Vagina (tissue), 2 donors: ENCODE results near the gene ITGB3BP. TPM values are rescaled to one million over a fixed set of nuclear protein-coding genes. Genes with fewer than 3 reads are reported as not detected.

Experiments
- DNase-seq, 2 donors: peaks; one replicate each; pipeline ENCODE4 v3.0.0-alpha.2; 2017; ENCODE audit errors: extremely low spot score in 2 of 2
- H3K27ac ChIP-seq: fragments of 200-600 bp; sonication (generic); one replicate; pipeline ENCODE4 v1.5.1; 2019
- H3K27me3 ChIP-seq: fragments of 200-600 bp; sonication (generic); one replicate; pipeline ENCODE4 v1.5.1; 2019
- H3K36me3 ChIP-seq, 2 donors: fragments of 200-600 bp; sonication (generic); one replicate each; pipeline ENCODE4 v1.5.1; 2017 to 2019
- H3K4me1 ChIP-seq: fragments of 200-600 bp; sonication (generic); one replicate; pipeline ENCODE4 v1.5.1; 2019
- H3K4me3 ChIP-seq, 2 donors: fragments of 200-600 bp; sonication (generic); 1 replicate in 1 of 2; 2 replicates in 1 of 2; pipeline ENCODE4 v1.5.1; 2016 to 2019
- H3K9me3 ChIP-seq: fragments of 200-600 bp; sonication (generic); one replicate; pipeline ENCODE4 v1.5.1; 2019
- POLR2A ChIP-seq, 2 donors: fragments of 450-650 bp; IDR thresholded peaks; one replicate each; pipeline ENCODE4 v1.6.1; 2017; ENCODE audit warnings: antibody characterized with exemption in 2 of 2, mild to moderate bottlenecking in 2 of 2, moderate library complexity in 2 of 2
- POLR2AphosphoS5 ChIP-seq, 2 donors: sonication (generic); formaldehyde crosslinking; IDR thresholded peaks; one replicate each; pipeline ENCODE4 v1.9.0; 2017; ENCODE audit warnings: antibody characterized with exemption in 2 of 2, mild to moderate bottlenecking in 2 of 2, low read depth in 1 of 2; ENCODE audit not compliant: insufficient read depth in 1 of 2
- intact Hi-C: fragments of 100-400 bp; cut with DNase I; formaldehyde crosslinking; loops from one replicate; pipeline ENCODE4 v1.15.1; 2023
- total RNA-seq: library from RNA; depleted of rRNA; stranded (reverse); fragments of >200 nt; gene quantifications from one replicate; pipeline ENCODE4 v1.2.3, GENCODE V29; 2016
- TF ChIP-seq, protein P1 (sequence below), 3 experiments: fragments of 450-650 bp in 2 of 3; fragments of 200-600 bp in 1 of 3; sonication (generic) in 1 of 3; IDR thresholded peaks; one replicate each; pipeline ENCODE4 v1.5.1; 2017 to 2019; ENCODE audit warnings: antibody characterized with exemption in 3 of 3, mild to moderate bottlenecking in 2 of 3, moderate library complexity in 2 of 3

ITGB3BP gene
- total RNA-seq, 1 donor from 2014 or later: 11.8 TPM

DNA sequence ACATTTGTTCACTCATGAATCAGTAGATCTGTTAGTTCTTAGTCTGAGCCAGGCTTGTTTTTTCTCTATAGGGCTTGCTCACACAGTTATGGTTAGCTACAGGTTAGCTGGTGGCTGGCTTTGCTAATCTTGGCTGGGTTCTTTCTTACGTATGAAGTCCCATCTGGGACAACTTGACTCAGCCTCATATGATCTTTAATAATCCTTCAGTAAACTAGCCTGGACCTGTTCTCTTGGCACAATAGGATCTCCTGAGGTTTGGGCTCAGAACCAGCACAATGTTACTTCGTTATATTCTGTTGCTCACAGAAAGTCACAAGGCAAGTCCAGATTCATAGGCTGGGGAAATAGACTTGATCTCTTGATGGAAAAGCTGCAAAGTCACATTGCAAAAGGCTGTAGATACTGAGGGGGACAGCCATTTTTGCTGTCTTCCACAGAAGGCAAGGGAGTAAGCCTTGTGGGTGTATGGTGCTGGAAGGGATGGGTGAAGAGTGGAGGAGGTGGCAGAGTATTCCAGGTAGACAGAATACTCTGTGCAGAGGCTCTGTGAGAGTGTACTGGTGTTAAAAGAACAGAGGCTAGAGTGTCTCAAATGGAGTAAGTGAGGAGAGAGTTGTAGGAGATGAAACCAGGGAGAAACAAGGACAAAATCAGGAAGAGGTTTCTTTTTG lies 24.7 kb upstream of the ITGB3BP start:
- Histone ChIP-seq H3K27ac (peak overlapping the region; percentile 7), H3K4me1 (peaks cover 5% of the 10 kb centered on the region), H3K27me3 (no peaks in the 10 kb centered on the region), H3K4me3 (no peak overlapping the region), H3K36me3 (no peaks in the 10 kb centered on the region), H3K9me3 (no peaks in the 10 kb centered on the region)
- TF ChIP-seq, protein P1, sequence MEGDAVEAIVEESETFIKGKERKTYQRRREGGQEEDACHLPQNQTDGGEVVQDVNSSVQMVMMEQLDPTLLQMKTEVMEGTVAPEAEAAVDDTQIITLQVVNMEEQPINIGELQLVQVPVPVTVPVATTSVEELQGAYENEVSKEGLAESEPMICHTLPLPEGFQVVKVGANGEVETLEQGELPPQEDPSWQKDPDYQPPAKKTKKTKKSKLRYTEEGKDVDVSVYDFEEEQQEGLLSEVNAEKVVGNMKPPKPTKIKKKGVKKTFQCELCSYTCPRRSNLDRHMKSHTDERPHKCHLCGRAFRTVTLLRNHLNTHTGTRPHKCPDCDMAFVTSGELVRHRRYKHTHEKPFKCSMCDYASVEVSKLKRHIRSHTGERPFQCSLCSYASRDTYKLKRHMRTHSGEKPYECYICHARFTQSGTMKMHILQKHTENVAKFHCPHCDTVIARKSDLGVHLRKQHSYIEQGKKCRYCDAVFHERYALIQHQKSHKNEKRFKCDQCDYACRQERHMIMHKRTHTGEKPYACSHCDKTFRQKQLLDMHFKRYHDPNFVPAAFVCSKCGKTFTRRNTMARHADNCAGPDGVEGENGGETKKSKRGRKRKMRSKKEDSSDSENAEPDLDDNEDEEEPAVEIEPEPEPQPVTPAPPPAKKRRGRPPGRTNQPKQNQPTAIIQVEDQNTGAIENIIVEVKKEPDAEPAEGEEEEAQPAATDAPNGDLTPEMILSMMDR (IDR thresholded peaks at IDR 0.05): no peak
- TF ChIP-seq POLR2A (IDR thresholded peaks at IDR 0.05) (no peak), POLR2AphosphoS5 (IDR thresholded peaks at IDR 0.05; ENCODE audit: insufficient read depth in 1 of 2, low read depth in 1 of 2) (peak in 1 of 2 donors; percentile 85)
- DNase-seq: no peak
- intact Hi-C loops: no loop called here

DNA sequence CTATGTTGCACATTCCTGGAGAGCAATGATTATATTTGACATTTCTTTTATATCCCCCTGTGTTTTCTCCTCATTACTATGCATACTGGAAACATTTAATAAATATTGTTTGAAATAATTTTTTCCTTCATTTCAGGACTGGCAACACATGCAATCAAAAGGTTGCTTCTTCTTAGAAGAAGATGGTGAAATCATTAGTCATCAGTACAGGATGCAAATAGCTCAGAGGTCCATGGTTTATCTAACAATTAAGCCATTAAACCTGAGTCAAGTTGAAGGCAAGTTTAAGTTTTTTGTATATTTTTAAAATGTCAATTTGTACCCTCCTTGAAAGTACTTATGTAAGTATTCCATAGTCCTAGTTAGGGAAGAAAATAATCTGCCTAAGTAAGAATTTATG lies 22.8 kb upstream of the ITGB3BP start:
- TF ChIP-seq, protein P1 (IDR thresholded peaks at IDR 0.05): no peak
- no peak for TF ChIP-seq POLR2AphosphoS5 (IDR thresholded peaks at IDR 0.05; ENCODE audit: insufficient read depth in 1 of 2, low read depth in 1 of 2)
- TF ChIP-seq POLR2A (IDR thresholded peaks at IDR 0.05): no peak
- Histone ChIP-seq H3K4me3 (no peak overlapping the region), H3K27ac (no peak overlapping the region), H3K4me1 (peaks cover 5% of the 10 kb centered on the region), H3K27me3 (no peaks in the 10 kb centered on the region), H3K36me3 (no peaks in the 10 kb centered on the region), H3K9me3 (no peaks in the 10 kb centered on the region)
- no peak for DNase-seq
- intact Hi-C loops: no loop called here

DNA sequence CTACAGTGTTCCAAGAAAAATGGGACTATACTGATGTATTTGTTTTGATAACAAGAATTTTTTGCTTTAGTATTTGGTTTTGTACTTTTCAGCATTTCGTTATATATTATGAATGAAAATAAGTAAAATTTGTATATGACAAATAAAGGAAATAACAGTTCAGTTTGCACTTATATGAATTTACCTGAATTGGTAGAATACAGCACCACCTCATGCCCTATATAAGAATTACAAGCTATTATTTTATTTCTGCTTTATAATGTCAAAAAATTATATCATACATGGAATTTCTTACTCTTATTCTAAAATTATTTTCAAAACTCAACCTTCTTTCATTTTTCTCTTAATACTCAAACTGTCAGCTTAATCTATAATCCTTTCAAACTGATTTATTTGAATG lies 14.9 kb upstream of the ITGB3BP start:
- intact Hi-C loops: no loop called here
- Histone ChIP-seq H3K27ac (no peak overlapping the region), H3K9me3 (no peaks in the 10 kb centered on the region), H3K4me1 (no peaks in the 10 kb centered on the region), H3K4me3 (no peak overlapping the region), H3K36me3 (no peaks in the 10 kb centered on the region), H3K27me3 (no peaks in the 10 kb centered on the region)
- no peak for DNase-seq
- no peak for TF ChIP-seq POLR2A (IDR thresholded peaks at IDR 0.05)
- TF ChIP-seq POLR2AphosphoS5 (IDR thresholded peaks at IDR 0.05; ENCODE audit: insufficient read depth in 1 of 2, low read depth in 1 of 2): no peak
- TF ChIP-seq, protein P1 (IDR thresholded peaks at IDR 0.05): peak in 1 of 3 experiments; percentile 15

DNA sequence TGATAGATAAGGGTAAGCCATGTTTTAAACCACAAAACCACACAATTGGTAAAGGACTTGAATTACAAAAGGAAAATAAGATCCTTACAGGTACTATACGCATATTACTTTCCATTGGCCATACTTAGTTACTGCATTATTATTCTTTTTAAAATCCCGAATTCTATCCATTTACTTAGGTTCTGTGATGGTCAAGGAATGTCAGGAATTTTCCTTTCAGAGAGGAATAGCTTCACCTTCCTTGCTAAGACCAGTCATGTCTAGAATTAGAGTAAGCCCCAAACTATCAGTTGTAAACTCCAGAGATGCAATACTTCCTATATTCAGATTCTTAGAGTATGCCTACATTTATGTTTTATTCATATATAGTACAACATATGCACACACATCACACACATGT lies 14.0 kb upstream of the ITGB3BP start:
- Histone ChIP-seq H3K27ac (no peak overlapping the region), H3K9me3 (no peaks in the 10 kb centered on the region), H3K4me3 (no peak overlapping the region), H3K4me1 (no peaks in the 10 kb centered on the region), H3K27me3 (no peaks in the 10 kb centered on the region), H3K36me3 (no peaks in the 10 kb centered on the region)
- intact Hi-C loops: no loop called here
- TF ChIP-seq POLR2A (IDR thresholded peaks at IDR 0.05) (no peak), POLR2AphosphoS5 (IDR thresholded peaks at IDR 0.05; ENCODE audit: insufficient read depth in 1 of 2, low read depth in 1 of 2) (no peak)
- TF ChIP-seq, protein P1 (IDR thresholded peaks at IDR 0.05): no peak
- no peak for DNase-seq

DNA sequence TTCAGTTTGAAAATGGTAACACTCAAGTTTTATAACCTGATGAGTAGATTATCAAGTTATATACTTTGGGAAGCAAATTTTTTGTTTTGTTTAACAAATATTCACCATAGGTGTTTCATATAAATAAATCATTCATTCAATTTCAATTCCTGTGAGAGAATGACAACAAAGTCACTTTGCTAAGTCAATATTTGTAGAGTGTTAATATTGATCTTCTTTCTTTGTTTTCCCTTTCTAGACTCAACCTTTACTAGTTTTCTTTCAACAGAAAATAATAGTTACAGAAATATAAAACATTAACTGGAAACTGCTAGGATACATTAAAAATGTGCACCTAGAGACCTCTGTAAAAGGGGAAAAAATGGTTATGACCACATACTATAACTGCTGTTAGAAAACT lies 11.4 kb upstream of the ITGB3BP start:
- H3K27ac ChIP-seq: no peak overlapping the region
- H3K36me3 ChIP-seq: no peaks in the 10 kb centered on the region
- TF ChIP-seq, protein P1 (IDR thresholded peaks at IDR 0.05): no peak
- TF ChIP-seq POLR2AphosphoS5 (IDR thresholded peaks at IDR 0.05; ENCODE audit: insufficient read depth in 1 of 2, low read depth in 1 of 2): no peak
- TF ChIP-seq POLR2A (IDR thresholded peaks at IDR 0.05): no peak
- H3K4me3 ChIP-seq: no peak overlapping the region
- intact Hi-C loops: no loop called here
- no peaks in the 10 kb centered on the region for H3K27me3 ChIP-seq
- H3K9me3 ChIP-seq: no peaks in the 10 kb centered on the region
- DNase-seq: no peak
- H3K4me1 ChIP-seq: no peaks in the 10 kb centered on the region
